DMS153 (cell line): ENCODE results near the gene TAS2R41.
"Not testable (repeated sequence)": the region's sequence is repeated elsewhere in the genome, so short reads cannot be mapped to it uniquely, and the experiment has no call there.

Experiments used
- DNase-seq: peaks from one replicate; lab custom pipeline; 2025; lab: John Stamatoyannopoulos, UW

Gene TAS2R41

DNA sequence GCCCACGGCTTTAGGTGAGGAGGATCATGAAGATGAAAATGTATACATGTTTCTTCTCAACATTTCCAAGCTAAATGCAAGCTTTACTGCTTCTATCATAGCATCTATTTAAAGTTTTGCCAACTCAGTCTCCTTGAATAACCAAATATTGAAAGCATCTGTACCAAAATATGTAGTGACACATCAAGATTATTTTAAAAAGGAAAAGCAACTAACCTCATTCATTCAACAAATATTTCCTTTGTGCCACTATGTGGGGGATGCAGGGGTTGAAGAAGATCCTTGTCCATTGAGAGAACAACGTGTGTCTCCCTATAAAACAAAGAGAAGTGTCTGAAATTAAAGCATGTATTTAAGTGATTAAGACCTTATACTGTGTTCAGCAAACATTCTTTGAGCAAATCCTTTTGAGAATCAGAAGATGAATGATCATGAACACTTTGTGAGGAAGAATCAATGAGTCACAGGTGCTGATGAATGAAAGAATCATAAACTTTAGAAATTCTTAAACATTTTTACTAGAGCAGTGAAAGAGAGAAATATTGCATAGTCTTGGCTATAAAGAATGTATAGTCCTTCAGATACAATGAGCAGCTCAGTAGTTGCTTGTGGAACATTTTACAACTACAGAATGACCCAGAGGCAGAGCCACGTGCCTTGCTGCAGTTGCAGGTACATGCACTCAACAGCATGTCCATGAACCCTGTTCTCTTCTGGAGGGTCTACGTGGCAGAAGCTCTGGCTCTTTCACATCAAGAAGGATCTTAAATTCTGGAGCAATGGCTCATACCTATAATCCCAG lies 20.5 kb upstream of the TAS2R41 start:
- no peak for DNase-seq

GRCh38 chr7:143458263-143458662 lies 19.4 kb upstream of the TAS2R41 start:
- DNase-seq, result no peak

GRCh38 chr7:143458681-143459080 lies 19.0 kb upstream of the TAS2R41 start:
- DNase-seq, result no peak

DNA sequence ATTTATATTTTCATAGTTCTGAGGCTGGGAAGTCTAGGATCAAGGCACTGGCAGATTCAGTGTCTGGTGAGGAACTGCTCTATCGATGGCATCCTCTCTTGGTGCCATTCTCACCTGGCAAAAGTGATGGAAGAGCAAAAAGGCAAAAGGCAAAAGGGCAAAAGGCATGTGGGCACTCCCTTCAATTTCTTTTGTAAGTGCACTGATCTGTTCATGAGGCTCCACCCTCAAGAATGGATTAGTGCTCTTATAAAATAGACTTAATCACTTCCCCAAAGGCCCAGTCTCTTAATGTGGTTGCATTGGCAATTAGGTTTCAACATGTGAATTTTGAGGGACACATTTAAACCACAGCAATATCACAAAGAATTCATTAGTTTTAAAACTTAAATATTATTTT lies 18.3 kb upstream of the TAS2R41 start:
- DNase-seq, result no peak

DNA sequence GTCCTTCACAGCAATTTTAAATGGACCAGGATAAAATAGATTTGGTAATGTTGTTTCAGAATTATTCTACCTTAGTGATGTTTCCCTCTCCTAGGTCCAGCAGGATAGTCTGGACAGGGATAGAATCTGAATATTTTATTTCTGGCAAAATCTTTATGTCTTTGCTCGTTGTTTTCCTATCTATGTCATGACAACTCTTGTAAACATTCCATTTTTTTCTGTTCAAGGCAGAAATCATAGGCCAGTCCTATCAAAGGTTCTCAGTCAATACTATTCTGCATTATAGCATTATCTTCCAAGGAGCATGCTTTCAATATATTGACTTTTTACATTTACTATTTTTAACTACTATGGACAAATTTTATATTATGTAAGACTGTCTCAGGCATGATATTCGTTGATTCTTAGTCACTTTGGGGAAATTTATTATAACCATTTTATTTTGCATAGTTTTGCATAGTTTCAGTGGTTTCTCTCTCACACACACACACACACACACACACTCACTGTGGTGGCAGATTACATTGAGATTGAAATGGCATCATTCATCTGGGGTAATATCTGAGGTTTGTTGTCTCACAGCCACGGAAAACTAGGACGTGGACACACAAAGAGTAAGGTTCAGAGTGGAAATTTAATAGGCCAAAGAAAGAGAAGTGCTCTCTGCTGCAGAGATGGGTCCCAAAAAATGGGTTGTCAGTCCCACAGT lies 17.2 kb upstream of the TAS2R41 start:
- DNase-seq, result no peak

- no peak for DNase-seq
These were observed 15.6 kb upstream of the TAS2R41 start for GRCh38 chr7:143462045-143462444.

DNA sequence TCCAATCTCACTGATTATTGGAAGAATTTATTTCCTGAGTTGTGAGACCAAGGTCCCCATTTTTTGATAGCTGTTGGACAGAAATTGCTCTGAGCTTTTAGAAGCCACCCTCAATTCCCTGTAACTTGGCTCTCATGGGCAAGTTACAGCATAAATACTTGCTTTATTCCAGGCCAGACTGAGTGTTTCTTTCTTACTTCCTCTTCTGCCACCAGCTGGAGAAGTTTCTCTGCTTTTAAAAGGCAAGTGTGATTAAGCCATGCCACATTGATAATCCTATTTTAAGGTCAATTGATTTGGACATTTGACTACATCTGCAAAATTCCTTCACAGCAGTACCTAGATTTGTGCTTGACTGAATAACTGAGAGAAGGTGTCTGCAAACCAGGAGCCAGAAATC lies 14.1 kb upstream of the TAS2R41 start:
- no peak for DNase-seq

- DNase-seq, result no peak
These were observed 13.7 kb upstream of the TAS2R41 start for GRCh38 chr7:143463957-143464356.

DNA sequence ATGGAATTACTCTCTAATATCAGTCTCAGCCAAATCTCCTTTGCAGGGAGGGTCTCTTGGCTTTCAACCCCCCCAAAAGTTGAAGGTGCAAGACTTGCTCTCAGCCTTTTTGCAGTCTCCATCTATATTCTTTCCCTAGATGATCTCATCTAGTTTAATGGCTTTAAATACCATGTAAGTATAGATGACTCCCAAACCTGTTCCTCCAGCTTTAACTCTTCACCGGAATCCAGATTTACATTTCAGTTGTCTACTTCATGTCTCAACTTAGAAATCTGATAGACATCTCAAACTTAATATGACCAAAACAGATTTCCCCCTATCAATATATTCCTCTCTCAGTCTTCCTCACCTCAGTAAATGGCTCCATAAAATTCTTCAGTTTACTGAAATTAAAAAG lies 9.9 kb upstream of the TAS2R41 start:
- no peak for DNase-seq

DNA sequence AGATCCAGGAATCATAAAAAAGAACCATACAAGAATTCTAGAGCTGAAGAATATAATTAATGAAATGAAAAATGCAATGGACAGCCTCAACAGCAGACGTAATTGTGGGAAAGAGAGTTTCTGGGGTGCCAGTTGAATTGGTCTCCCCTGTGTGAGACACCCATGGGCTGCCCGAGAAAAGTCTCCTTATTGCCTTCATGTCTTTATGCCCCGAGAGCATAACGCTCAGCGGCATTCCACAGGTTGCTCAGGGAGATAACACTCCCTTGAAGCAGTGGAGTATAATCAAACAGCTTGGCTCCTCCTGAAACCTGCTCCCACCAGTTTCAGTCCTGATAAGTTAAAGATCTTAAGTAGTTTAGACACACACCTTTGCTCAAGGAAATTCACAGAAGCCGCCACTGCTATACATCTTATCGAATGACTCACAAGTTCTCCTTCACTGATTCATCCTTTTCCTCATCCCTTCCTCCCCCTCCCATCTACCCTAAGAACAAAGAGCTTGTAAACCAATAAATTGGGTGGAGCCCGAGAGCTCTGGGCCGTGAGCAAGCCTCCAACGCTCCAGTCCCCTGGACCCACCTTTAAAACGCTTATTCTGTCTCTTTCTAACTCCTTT lies 5.5 kb upstream of the TAS2R41 start:
- DNase-seq, result not testable (repeated sequence)

GRCh38 chr7:143479055-143479766 lies 1.5 kb downstream of the TAS2R41 start:
- no peak for DNase-seq

DNA sequence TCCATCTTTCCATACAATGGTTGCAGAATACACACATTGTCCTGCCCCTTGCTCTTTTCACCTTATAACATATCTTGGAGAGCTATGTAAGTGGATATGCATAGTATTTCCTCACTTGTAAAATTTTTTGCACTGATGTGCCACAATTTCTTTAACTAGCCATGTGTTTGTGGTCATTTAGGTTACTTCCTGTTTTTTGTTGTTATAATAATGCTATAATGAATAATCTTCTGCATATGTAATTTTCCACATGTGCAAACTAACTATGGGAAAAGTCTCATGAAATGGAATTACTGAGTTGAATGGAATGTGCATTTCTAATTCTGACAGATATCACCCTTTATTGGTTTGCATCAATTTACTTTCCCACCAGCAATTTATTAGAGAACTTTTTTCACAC lies 2.8 kb downstream of the TAS2R41 start:
- no peak for DNase-seq

GRCh38 chr7:143484119-143484518 lies 6.4 kb downstream of the TAS2R41 start:
- DNase-seq, result no peak

- no peak for DNase-seq
These were observed 7.4 kb downstream of the TAS2R41 start for GRCh38 chr7:143485094-143485493.

- no peak for DNase-seq
These were observed 7.8 kb downstream of the TAS2R41 start for GRCh38 chr7:143485500-143485899.

GRCh38 chr7:143486266-143486665 lies 8.6 kb downstream of the TAS2R41 start:
- not testable (repeated sequence) for DNase-seq

DNA sequence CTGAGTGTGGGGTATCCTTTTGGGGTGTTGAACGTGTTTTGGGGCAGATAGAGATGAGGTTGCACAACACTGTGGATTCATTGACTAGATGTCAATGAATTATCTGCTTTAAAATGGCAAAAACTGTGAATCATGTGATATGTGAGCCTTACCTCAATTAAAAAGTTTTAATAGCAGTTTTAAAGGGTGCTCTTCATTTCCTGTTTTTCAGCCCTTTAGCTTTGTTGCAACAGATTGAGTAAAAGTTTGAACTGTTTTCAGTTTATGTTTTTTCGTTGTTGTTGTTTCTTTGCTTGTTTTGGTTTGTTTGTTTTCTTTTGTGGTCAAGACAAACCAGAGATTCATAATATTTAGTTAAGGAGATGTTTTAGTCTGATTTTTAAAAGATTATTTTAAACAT lies 9.4 kb downstream of the TAS2R41 start:
- DNase-seq, result no peak

- DNase-seq, result no peak
These were observed 9.9 kb downstream of the TAS2R41 start for GRCh38 chr7:143487566-143487965.

DNA sequence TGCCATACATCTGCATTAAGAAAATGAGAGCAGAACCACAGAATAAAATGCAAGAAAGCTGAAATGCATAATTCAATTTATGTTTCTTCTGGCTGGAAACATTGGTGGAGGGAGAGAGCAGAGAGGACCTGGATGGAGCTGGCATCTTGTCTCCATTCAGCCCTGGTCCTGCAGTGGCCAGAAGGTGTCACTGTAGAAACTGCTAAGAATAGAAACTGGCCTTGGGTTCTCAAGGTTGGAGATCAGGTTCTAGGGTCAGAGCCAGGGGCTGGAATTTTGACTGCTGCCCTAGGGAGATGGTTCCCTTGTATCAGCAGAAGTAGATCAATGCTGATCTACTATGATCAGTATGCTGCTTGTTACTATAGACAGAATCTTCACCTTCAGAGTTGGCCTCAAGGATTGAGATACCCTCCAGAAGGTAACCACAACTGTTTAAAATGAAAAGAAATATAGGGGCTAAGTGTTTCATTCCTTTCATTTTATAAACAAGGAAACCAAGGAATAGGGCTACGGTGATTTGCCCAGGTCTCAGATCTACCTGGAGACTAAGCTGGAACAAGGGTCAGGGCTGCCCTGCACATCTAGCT lies 13.1 kb downstream of the TAS2R41 start:
- DNase-seq, result no peak

GRCh38 chr7:143492043-143492471 lies 14.4 kb downstream of the TAS2R41 start:
- no peak for DNase-seq

DNA sequence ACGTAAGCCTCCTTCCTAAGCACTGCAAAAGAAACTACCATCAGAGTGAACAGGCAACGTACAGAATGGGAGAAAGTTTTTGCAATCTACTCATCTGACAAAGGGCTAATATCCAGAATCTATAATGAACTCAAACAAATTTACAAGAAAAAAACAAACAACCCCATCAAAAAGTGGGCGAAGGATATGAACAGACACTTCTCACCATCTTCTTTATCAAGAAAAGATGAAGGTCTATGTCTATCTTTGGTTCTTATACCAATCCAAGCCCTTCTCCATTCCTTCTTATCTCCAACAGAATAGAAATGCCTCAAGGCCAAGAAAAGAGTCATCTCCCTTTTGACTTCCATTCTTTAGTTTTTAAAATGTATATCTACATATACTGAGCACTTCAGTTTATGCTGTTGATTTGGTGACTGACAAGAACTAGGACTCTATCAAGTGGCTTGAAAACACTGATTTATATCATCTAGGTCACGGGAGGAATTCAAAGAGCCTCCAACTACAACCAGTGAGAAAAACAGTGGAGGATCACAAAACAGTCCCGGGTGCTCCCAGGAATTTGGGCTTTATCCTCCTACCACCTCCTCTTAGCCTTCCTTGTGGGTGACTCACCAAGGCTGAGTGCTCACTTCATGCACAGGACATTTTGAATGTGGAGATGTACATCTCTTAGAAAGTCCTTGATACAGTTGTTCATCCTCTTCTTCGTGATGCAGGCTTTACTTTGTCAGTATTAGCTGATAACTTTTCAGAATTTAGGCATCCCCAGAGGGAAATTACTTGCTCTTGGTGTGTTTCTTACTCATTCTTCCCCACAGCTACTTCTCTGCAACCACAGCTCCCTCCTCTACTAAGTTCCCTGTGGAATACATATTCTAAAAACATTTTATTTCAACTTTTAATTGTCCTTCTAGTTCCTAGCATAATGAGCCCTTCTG lies 15.4 kb downstream of the TAS2R41 start:
- DNase-seq, result no peak
